NCI-H526 treated with DMSO at 0.1 percent for 48 hours (cell line): ENCODE results near the gene PRM1.

Experiments
- DNase-seq: peaks from one replicate; lab custom pipeline; 2025; lab: John Stamatoyannopoulos, UW

Gene PRM1, protein sequence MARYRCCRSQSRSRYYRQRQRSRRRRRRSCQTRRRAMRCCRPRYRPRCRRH

DNA sequence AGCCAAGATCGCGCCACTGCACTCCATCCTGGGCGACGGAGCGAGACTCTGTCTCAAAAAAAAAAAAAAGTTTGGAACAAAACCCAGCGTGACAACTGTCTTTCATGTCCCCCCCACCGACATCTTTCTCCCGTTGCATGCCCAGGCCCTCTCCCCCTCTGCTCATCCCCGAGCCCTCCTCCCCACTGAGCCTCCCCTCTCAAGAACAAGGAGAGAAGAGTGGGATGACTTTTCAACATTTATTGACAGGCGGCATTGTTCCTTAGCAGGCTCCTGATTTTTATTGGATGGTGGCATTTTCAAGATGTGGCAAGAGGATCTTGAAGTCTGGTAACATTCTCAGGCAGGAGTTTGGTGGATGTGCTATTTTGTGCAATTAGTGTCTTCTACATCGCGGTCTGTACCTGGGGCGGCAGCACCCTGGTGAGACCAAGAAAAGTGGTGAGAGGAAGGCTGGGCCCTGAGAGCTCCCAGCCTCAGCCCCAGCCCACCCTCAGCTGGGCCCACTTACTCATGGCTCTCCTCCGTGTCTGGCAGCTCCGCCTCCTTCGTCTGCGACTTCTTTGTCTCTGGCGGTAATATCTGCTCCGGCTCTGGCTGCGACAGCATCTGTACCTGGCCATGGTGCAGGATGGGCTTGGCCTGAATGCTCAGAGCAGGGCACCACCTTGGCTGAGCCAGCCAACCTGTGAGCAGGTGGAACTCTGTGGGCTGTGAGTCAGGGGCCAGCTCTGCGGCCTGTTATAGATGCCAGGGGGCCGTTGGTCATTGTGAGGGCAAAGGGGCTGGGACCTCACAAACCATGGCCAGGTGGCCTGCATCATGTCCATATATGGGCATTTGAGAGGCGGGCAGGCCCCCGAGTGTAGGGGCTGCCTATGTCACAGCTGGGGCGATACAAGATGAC is at the start of gene PRM1:
Gene PRM1, minus strand, starts transcription at position 715 of the 907 bp plus-strand sequence. Its CDS starts 92 bp downstream, at position 623.
- no peak for DNase-seq

DNA sequence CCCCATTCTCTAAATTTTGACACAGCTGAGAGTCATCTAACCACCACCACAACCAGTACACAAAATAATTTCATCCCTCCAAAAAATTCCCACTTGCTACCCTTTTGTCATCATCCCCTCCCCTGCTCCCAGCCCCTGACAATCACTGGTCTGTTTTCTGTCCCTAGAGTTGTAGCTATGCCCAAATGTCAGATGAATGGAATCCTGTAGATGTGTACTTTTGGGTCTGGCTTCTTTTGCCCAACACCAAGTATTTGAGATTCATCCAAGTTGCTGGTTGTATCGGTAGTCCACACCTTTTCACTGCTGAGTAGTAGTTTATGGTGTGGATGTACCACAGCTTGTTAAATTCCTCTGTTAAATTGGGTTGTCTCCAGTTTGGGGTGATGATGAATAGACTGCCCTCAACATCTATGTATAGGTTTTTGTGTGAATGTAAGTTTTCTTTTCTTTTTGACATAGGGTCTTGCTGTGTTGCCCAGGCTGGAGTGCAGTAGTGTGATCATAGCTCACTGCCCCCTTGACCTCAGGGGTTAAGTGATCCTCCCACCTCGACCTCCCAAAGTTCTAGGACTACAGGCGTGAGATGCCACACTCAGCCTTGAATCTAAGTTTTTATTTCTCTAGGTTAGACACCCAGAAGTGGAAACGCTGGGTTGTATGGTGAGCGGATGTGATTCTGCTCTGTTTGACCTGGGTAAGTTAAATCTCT is 49.6 kb upstream of the PRM1 start:
- no peak for DNase-seq

DNA sequence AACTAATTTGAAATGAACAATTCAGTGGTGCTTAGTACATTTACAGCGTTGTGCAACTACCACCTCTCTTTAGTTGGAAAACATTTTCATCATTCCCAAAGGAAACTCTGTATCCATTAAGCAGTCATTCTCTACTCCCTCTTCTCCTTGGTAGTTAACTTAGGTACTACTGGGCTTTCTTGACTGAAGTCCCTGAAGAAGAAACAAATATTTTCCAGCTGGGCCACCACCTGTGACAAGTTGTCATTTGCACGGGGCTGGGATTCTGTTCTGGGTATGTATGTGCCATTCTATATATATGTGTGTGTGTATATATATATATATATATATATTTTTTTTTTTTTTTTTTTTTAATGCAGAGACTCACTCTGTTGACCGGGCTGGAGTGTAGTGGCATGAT is 48.8 kb upstream of the PRM1 start:
- DNase-seq: no peak

GRCh38 chr16:11329071-11329491 is 48.0 kb upstream of the PRM1 start:
- peak; percentile 41 for DNase-seq

DNA sequence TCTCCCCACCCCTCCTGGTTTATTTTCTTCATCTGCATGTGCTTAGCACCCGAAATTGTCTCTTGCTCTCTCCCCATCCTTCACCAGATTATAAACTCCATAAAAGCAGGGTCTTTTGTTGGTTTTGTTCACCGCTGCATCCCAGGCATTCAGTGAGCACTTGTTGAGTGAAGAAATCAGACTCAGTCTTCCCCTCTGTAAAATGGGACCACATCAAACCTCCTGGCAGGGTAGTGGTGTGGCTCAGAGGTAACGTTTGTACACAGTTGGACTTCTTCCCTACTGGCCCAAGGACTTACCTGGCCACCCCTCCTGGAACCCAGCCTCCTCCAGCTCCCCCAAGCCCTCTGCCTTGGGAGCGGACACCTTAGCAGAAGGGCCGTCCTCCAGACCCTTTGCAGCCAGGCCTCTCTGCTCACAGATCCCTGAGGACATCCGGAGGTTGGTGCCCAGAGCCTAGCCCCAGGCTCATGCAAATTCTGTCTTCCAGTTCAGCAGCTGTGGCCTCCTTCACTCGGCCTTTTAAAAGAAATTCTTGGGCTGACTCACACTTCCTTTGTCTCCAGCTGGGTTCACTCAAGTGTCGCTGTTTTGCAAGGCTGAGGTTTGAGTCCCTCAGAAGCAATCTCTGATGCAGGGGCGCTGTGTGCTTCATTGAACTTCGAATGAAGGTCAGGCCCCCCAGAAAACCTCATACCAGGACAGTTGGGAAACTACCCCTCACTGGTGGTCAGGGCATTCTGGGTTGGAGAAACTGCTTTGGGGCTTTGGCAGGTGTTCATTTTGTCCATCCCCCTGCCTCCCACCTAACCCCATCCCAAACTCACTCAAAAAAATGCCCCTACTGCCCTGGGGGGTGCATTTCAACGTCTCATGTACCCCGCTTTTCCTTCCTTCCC is 47.3 kb upstream of the PRM1 start:
- peak; percentile 23 for DNase-seq

GRCh38 chr16:11327277-11328171 is 46.4 kb upstream of the PRM1 start:
- no peak for DNase-seq

GRCh38 chr16:11326737-11327276 is 45.7 kb upstream of the PRM1 start:
- no peak for DNase-seq

DNA sequence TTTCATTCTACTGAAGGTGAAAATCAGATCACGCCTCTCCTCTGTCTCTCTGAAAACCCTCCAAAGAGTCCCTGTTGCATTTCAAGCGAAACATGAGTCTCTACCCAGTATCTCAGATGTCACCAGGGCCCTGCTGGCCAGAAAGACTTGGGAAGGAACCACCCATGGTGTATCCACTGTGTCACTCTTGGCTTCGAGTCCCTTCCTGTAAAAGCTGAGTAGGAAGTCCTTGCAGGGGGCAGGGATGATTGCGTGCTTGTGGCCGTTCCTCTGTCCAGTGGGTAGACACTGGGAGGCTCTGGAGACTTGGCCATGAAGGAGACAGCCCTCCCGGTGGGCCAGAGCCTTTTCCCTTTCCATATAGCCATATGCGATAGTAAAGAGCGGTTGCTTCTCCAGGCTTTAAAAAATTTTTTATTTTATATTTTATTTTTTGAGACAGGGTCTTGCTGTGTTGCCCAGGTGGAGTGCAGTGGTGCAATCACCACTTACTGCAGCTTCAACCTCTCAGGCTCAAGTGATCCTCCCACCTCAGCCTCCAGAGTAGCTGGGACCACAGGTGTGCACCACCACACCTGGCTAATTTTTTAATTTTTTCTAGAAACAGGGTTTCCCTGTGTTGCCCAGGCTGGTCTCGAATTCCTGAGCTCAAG is 45.1 kb upstream of the PRM1 start:
- DNase-seq: no peak

- no peak for DNase-seq
Measured at GRCh38 chr16:11325404-11326083, 44.4 kb upstream of the PRM1 start.

DNA sequence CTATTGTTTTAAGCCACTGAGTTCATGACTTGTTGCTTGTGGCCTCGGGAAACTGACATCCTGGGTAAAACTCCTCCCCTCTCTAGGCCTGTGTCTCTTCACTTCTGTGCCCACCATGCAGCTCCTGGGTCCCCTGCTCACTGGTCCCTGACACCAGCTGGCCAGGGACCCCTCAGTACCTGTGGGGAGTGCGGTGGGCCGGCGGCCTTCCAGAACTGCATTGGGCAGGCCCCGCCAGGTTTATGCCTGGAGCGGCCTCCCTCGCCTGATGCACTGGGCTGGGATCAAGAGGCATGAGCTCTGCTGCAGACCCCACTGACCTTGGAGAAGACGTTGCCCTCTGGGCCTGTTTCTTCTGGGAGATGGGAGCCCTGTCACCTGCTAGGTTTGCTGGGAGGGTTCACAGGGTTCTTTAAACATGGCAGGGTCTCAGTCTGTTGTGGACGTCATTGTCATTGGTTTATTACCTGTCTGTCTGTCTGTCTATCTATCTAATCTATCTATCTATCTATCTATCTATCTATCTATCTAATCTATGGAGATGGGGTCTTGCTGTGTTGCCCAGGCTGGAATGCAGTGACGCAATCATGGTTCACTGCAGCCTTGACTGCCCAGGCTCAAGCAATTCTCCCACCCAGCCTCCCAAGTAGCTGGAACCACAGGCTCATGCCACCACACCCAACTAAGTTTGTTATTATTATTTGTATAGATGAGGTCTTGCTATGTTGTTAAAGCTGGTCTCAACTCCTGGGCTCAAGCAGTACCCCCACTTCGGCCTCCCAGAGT is 42.6 kb upstream of the PRM1 start:
- no peak for DNase-seq

DNA sequence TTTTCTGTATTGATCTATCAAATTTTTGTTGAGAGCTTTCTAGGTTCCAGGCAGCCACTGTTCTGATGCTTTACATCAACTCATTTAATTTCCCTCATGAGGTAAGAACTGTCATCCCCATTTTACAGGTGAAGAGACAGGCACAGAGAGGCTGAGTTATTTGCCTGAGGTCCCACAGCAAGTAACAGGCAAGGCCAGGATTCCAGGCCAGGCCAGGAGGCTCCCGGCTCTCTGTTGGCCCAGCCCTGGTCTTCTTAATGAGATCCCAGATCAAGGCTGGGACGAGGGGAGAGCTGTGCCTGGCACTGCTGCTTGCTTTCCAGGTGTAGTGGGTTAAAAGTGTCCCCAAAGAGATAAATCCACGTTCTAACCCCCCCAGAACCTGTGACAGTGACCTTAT is 41.7 kb upstream of the PRM1 start:
- DNase-seq: no peak

GRCh38 chr16:11321662-11322061 is 40.5 kb upstream of the PRM1 start:
- no peak for DNase-seq

GRCh38 chr16:11320170-11320569 is 39.0 kb upstream of the PRM1 start:
- no peak for DNase-seq

DNA sequence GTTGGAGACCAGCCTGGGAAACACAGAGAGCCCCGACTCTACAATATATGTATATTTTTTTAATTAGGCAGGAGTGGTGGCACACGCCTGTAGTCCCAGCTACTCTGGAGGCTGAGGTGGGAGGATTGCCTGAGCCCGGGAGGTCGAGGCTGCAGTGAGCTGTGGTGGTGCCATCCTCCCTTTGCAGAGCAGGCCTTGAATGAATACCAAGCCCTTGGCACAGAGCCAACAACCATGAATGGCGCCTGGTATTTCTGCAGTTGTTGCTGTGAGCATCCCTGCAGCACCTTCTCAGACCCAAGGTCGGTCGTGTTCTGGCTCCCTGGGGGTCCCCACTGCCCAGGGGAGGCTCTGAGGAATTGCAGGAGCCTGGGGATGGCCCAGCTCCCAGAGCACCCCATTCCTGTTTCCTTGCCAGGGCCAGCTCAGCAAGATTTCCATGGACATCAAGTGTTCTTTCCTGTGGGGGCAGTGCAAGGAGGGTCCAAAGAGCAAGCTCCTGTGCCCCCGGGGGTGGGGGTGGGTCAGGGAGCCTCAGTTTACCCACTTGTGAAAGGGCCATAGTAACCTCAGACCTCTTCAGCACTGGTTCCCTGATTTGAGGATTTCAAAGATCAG is 38.5 kb upstream of the PRM1 start:
- no peak for DNase-seq

GRCh38 chr16:11318817-11319216 is 37.7 kb upstream of the PRM1 start:
- no peak for DNase-seq

- DNase-seq: no peak
Measured at GRCh38 chr16:11316331-11317015, 35.3 kb upstream of the PRM1 start.

GRCh38 chr16:11315510-11315909 is 34.4 kb upstream of the PRM1 start:
- DNase-seq: no peak
